Epidermal melanocyte (primary cell): ENCODE measurements around the gene INTS11.

Experiments
- DNase-seq: peaks from one replicate; pipeline ENCODE4 v3.0.0; 2011; ENCODE audit warnings: low spot score; ENCODE audit not compliant: insufficient read length

The INTS11 gene

DNA sequence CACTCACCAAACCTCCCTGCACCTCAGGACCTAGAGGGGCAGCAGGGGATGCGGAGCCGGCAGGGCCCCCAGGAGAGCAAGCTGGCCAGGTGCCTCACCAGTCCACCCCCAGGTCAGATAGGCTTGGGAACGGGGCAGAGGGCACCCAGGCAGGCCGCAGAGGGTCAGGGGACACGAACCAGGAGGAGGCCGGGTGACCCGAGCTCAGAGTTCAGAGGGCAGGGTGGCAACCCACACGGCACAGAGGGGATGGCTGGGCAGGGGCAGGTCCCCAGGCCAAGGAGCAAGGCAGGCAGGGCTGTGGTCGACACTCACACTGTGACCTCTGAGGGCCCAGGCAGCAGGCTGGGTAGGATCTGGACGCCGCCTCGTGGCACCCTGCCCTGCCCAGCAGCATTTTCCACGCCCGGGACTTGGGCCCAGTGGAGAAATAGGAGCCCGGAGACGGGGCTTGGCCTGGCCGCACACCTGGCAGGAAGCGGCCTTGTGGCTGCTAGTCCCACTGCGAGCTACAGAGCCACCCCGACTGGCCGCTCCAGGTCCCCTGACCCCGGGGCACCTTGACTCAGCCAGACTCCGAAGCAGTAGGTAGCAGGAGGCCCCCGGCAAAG lies 19.5 kb upstream of the INTS11 start:
- DNase-seq, result no peak

DNA sequence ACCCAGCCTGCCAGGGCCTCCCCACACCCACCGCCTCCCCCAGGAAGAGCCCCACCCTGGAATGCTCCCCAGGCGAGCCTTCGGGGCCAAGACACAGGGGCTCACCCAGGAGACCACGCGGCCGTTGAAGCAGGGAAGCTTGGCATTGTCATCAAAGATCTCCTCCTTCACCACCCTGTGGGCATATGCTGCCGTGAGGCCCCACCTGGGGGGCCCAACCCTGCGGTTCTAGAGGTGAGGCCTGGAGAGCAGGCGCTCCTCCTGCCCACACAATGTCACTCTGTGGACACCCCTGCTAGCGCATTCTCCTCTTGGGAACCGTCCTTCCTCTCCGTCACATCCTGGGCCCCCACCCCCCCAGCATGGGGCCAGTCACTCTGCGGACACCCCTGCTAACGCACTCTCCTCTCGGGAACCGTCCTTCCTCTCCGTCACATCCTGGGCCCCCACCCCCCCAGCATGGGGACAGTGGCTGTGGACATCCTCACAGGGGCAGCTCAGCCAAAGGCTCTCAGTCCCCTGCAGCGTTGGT lies 18.2 kb upstream of the INTS11 start:
- DNase-seq, result no peak

DNA sequence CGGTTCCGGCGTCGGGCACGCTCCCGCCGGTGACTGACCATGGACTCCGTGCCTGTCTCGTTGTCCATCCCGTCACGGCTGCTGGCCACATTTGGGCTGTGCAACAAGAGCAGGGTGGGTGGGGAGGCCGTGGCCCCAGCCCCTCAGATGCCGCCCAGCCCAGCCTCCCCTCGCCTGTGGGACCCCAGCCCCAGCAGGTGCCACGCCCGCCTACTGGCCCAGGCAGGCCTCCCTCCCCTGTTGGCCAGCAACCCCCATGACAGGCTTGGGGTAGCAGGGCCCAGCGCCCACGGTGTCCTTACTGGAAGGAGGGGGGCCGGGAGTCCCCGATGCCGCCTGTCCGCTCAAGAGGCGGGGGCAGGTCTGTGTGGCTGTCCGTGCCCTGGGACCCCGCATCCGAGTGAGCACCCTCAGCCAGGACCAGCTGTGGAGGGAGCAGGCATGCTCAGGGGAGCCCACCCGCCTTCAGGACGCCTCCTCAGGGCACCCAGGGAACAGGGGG lies 17.7 kb upstream of the INTS11 start:
- DNase-seq, result no peak

DNA sequence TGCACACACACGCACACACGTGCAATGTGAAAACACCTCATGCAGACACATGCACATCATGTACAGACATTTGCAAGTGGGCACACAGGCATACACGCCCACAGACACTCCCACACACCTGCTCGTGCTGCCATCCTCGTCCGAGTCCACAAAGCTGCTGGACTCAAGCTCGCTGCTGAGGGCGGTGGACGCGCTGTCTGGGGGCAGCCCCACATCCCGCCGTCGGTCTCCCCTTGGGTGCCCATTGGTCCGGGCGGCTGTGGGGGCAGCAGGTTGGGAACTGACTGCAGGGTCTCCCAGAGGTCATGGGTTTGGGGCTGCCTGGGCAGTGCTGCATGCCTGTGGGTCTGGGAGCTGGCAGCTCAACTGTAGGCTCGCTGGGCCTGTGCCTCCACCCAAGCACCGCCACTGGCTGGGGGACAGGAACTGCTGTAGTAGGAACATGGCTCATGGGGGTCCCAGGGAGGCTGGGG lies 17.1 kb upstream of the INTS11 start:
- no peak for DNase-seq

DNA sequence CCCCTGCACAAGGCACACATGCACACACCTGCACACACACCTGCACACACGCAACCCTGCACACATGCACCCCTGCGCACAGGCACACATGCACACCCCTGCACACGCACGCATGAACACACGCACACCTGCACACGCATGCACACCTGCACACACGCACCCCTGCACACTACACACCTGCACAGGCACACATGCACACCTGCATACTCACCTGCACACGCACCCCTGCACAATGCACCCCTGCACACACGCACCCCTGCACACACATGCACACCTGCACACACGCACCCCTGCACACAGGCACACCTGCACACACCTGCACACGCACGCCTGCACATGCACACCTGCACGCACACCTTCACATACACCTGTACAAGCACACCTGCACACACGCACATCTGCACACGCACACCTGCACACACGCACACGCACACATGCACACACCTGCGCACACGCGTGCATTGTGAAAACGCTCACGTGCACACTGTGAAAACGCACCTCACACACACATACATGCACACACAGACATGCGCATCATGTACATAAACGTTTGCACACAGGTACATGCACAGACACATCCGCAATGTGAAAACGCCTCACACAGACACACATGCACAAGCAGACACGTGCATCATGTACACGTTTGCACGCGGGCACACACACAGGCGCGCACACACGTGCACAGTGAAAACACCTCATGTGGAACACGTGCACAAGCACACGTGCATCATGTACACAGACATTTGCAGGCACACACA lies 16.5 kb upstream of the INTS11 start:
- DNase-seq, result no peak

DNA sequence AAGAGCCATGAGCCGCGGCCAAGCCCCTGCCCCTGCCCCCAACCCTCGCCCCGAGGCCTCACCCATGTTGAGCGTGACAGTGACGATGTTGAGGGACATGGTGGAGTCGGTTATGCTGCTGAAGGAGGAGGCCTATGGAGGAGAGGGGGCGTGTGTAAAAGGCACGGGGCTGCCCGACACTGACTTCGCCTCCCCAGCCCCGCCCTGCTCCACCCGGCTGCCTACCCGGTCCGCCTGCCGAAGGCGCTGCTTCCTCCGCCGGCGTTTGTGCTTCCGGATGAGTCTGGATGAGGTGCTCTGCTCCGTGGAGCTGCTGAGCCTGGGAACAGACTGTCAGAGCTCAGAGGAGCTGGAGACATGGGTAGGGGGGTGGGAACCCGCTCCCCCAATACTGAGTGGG lies 15.7 kb upstream of the INTS11 start:
- DNase-seq, result no peak

DNA sequence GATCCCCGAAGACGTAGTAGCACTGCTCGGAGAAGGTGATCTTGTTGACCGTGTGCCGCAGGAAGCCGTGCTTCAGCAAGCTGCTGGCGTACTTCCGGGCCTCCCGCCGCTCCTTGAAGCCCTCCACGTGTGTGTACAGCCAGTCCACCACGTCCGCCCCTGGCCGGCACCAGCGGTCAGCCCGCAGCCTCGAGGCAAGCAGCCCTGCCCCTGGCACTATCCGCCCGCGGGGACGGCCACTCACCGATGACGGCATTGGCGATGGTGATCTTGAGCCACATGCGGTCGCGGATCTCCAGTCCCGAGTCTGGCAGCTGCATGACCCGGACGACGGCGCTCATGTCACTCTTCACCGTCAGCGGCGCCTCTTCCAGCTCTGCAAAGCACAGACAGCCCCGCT lies 13.8 kb upstream of the INTS11 start:
- no peak for DNase-seq

DNA sequence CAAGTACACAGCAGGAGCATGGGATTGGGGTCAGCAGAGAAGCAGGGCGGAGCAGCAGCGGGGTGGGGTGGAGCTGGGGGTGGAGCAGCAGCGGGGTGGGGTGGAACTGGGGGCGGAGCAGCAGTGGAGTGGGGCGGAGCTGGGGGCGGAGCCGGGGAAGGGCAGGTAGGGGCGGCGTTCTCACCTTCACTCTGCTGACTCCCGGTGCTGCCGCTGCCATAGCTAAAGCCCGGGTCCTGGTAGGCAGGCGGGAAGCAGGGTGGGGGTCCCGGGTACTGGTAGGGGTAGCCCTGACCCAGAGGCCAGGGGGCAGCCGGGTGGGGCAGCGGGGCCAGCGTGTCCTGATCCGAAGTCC lies 13.3 kb upstream of the INTS11 start:
- no peak for DNase-seq

DNA sequence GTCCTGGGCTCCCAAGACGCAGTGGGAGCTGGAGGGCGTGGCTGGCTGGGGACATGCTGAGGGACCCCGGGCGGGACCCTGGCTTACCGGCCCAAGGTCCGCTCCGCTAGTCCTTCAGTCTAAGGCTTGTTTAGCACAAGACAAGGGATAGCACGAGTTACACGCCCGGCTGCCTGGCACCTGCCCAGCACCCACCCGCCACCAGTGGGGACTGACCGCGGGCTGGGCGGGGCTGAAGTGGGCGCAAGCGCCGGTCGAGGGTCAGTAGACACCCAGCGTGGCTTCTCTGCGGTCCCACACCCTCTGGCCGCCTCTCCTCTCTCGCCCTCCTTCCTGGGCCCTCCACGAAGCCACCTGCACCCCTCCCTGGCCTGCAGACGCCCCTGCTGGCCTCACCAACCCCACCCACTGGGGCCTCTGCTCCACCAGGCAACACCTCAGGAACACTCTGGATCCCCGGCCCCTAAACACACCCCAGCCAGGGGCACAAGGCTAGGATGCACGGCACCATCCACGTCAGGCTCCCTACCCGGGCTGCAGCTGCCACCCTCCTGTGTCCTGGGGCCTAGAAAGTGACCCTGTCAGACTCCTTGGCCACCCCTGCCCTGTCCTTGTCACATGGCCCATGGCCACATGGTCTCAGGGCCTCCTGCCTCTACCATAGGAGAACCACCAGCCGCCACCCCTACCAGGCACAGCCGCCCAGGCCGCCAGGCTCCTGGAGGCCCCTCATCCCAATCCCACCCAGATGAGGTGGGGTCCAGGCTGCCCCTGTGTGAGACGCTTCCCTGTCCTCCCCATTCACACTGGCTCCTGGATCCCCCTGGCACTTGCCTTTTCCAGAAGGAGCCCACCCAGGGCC lies 12.7 kb upstream of the INTS11 start:
- DNase-seq, result no peak

DNA sequence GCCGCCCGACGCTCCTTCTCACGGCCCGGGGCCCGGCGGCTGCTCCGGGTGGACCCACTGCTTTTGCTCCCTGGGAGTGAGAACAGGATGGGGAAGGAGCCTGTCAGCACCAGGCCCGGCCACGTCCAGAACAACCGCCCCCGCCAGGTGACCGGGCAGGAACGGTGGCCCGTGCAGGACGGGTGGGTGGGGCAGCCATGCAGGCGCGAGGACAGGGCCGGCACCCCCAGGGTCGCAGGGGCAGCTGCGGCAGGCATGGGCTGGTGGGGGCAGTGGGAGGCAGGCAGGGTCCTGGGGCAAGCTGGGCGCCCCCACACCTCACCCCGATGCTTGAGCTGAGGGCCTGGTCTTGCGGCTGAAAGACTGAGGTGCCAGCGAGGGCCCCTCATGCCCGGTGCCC lies 12.0 kb upstream of the INTS11 start:
- no peak for DNase-seq

DNA sequence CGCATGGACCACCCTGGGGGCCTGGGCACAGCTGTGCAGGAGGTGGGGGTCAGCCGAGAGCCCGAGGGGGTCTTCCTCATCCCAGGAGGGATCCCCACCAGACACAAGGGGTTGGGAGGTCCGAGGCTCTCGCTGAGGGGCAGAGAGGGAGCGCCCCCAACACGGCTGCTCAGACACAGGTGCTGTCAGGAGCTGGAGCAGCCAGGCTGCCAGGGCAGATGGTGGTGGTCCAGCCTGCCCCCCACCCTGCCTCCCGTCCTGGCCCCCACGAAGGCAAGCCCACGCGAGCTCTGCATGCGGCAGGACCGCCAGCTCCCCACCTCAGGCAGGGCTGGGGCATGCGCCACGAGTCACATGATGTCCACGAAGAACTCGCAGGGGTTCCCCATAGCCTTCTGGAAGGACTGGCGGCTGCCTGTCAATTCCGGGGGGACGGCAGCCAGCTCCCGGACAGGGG lies 11.4 kb upstream of the INTS11 start:
- no peak for DNase-seq

DNA sequence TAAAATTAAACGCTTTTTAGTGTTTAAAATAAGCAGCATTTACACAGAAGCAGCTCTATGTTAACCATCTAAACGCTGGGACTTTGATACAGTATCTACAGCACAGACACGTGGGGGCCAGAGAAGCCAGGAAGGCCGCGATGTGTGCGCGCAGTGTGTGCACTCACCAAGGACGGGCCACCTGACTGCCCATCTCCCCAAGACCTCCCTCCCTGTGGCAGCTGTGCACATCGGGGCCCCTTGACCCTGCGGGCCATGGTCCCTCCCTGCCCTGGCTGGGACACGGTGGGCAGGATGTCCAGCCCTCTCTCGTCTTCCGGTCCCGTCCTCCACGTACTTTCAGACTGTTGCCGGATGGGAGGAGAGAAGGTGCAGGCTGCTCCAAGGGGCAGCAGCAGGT lies 10.8 kb upstream of the INTS11 start:
- DNase-seq, result no peak

DNA sequence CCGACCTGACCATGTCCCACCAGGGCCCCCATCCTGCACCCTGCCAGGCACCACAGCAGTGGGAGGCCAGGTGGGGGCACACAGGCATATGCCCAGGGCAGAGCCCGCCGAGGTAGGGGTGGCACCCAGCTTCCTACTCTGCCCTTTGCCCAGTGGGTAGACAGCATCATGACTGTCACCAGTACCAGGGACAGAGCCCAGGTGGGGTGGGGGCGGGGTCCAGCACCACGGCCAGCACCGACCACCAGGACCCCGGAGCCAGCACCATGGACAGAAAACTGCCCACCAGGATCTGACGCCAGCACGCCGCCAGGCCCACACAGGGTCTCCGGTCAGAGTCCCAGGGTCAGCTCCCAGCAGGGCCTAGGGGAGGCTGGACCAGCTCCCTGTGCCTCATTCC lies 10.4 kb upstream of the INTS11 start:
- no peak for DNase-seq

DNA sequence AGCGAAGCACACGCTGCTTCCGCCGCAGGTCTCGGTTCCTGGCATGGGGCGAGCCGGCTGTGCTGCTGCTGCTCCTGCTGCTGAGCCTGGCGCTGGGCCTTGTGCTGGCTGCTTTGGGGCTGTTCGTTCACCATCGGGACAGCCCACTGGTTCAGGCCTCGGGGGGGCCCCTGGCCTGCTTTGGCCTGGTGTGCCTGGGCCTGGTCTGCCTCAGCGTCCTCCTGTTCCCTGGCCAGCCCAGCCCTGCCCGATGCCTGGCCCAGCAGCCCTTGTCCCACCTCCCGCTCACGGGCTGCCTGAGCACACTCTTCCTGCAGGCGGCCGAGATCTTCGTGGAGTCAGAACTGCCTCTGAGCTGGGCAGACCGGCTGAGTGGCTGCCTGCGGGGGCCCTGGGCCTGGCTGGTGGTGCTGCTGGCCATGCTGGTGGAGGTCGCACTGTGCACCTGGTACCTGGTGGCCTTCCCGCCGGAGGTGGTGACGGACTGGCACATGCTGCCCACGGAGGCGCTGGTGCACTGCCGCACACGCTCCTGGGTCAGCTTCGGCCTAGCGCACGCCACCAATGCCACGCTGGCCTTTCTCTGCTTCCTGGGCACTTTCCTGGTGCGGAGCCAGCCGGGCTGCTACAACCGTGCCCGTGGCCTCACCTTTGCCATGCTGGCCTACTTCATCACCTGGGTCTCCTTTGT lies 9.2 kb upstream of the INTS11 start:
- no peak for DNase-seq

DNA sequence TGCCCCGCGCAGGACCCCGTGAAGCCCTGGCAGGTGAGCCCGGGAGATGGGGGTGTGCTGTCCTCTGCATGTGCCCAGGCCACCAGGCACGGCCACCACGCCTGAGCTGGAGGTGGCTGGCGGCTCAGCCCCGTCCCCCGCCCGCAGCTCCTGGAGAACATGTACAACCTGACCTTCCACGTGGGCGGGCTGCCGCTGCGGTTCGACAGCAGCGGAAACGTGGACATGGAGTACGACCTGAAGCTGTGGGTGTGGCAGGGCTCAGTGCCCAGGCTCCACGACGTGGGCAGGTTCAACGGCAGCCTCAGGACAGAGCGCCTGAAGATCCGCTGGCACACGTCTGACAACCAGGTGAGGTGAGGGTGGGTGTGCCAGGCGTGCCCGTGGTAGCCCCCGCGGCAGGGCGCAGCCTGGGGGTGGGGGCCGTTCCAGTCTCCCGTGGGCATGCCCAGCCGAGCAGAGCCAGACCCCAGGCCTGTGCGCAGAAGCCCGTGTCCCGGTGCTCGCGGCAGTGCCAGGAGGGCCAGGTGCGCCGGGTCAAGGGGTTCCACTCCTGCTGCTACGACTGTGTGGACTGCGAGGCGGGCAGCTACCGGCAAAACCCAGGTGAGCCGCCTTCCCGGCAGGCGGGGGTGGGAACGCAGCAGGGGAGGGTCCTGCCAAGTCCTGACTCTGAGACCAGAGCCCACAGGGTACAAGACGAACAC lies 8.5 kb upstream of the INTS11 start:
- no peak for DNase-seq

DNA sequence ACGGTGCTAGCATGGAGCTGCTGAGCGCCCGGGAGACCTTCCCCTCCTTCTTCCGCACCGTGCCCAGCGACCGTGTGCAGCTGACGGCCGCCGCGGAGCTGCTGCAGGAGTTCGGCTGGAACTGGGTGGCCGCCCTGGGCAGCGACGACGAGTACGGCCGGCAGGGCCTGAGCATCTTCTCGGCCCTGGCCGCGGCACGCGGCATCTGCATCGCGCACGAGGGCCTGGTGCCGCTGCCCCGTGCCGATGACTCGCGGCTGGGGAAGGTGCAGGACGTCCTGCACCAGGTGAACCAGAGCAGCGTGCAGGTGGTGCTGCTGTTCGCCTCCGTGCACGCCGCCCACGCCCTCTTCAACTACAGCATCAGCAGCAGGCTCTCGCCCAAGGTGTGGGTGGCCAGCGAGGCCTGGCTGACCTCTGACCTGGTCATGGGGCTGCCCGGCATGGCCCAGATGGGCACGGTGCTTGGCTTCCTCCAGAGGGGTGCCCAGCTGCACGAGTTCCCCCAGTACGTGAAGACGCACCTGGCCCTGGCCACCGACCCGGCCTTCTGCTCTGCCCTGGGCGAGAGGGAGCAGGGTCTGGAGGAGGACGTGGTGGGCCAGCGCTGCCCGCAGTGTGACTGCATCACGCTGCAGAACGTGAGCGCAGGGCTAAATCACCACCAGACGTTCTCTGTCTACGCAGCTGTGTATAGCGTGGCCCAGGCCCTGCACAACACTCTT lies 7.7 kb upstream of the INTS11 start:
- DNase-seq, result no peak

DNA sequence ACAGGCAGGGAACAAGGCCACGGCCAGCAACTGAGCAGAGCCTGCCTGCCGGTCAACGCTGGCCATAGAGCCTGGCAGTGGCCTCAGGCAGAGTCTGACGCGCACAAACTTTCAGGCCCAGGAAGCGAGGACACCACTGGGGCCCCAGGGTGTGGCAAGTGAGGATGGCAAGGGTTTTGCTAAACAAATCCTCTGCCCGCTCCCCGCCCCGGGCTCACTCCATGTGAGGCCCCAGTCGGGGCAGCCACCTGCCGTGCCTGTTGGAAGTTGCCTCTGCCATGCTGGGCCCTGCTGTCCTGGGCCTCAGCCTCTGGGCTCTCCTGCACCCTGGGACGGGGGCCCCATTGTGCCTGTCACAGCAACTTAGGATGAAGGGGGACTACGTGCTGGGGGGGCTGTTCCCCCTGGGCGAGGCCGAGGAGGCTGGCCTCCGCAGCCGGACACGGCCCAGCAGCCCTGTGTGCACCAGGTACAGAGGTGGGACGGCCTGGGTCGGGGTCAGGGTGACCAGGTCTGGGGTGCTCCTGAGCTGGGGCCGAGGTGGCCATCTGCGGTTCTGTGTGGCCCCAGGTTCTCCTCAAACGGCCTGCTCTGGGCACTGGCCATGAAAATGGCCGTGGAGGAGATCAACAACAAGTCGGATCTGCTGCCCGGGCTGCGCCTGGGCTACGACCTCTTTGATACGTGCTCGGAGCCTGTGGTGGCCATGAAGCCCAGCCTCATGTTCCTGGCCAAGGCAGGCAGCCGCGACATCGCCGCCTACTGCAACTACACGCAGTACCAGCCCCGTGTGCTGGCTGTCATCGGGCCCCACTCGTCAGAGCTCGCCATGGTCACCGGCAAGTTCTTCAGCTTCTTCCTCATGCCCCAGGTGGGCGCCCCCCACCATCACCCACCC lies 6.9 kb upstream of the INTS11 start, which contains the start of gene TAS1R3:
Gene TAS1R3, plus strand, starts transcription at position 213 of the 898 bp plus-strand sequence. Its CDS starts 66 bp downstream, at position 279.
- DNase-seq, result peak; percentile 84

DNA sequence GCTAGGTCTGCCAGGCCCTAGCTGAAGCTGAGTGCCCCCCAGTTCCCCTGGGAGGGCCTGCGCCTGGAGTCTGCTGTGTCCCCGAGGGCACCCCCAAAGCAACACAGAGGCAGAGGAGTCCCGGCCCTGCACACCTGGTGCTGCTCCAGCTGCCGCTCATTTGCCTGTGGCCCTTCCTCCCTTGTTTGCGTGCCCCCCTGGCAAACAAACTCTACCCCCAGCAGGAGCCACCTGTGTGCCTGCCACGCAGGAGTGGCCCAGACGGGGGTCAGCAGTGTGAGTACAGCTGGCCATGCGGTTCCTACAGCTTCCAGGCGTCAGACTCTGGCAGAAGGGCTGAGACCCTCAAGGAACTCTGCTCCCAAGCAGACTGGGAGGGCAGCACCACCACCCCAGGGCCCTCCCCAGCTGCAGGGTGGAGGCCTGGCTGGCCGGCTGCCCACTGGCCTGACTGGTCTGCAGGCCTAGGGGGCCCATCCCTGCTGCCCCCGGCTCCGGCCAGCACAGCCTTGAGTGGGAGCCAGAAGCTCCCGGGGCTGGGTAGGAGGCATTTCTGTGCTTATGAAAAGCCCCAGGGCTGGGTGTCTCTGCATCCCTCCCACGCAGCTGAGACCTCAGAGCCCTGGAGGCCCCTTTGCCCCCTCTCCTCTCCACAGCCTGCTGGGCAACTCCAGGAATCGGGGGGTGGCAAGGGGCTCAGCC lies 6.1 kb upstream of the INTS11 start:
- no peak for DNase-seq
